Fibroblast of skin of scalp (primary cell): Measurements from ENCODE around the gene FAHD1.

ENCODE experiments used
- DNase-seq: peaks from one replicate; pipeline ENCODE4 v3.0.0-alpha.2; 2013

FAHD1 gene

GRCh38 chr16:1817716-1818115 lies 9.3 kb upstream of the FAHD1 start:
- no peak for DNase-seq

- DNase-seq: no peak
Observed at GRCh38 chr16:1818204-1818872, 8.7 kb upstream of the FAHD1 start.

- DNase-seq: no peak
Observed at GRCh38 chr16:1818873-1819525, 8.0 kb upstream of the FAHD1 start.

GRCh38 chr16:1819611-1820010 lies 7.4 kb upstream of the FAHD1 start:
- no peak for DNase-seq

- DNase-seq: no peak
Observed at GRCh38 chr16:1820096-1820945, 6.7 kb upstream of the FAHD1 start.

GRCh38 chr16:1820946-1821290 lies 6.1 kb upstream of the FAHD1 start:
- no peak for DNase-seq

- DNase-seq: no peak
Observed at GRCh38 chr16:1821861-1822611, 5.0 kb upstream of the FAHD1 start.

GRCh38 chr16:1822801-1823200 lies 4.2 kb upstream of the FAHD1 start:
- DNase-seq: no peak

- peak; percentile 38 for DNase-seq
Observed at GRCh38 chr16:1823821-1824220, 3.2 kb upstream of the FAHD1 start.

GRCh38 chr16:1825381-1825863 lies 1.6 kb upstream of the FAHD1 start:
- DNase-seq: no peak

GRCh38 chr16:1825864-1826690 lies 929 bp upstream of the FAHD1 start:
- DNase-seq: no peak

- no peak for DNase-seq
Observed at GRCh38 chr16:1828645-1829410, 1.8 kb downstream of the FAHD1 start.

- no peak for DNase-seq
Observed at GRCh38 chr16:1830213-1830612, 3.2 kb downstream of the FAHD1 start.

- DNase-seq: no peak
Observed at GRCh38 chr16:1831186-1832075, 4.4 kb downstream of the FAHD1 start.

GRCh38 chr16:1832838-1833454 lies 5.9 kb downstream of the FAHD1 start:
- DNase-seq: no peak

- no peak for DNase-seq
Observed at GRCh38 chr16:1834096-1834495, 7.1 kb downstream of the FAHD1 start.

- peak; percentile 71 for DNase-seq
Observed at GRCh38 chr16:1839554-1839953, 12.5 kb downstream of the FAHD1 start.

- DNase-seq: no peak
Observed at GRCh38 chr16:1845985-1846384, 19.0 kb downstream of the FAHD1 start.

- DNase-seq: no peak
Observed at GRCh38 chr16:1846416-1846815, 19.4 kb downstream of the FAHD1 start.

- DNase-seq: no peak
Observed at GRCh38 chr16:1850981-1851380, 24.0 kb downstream of the FAHD1 start.
